Mesothelial cell of epicardium (in vitro differentiated cells): Measurements from ENCODE around the gene RFXANK. TPM values are rescaled to one million over a fixed set of nuclear protein-coding genes. Genes with fewer than 3 reads are reported as not detected.

ENCODE experiments used
- DNase-seq, 2 experiments: peaks; one replicate each; pipeline ENCODE4 v3.0.0; 2021; ENCODE audit warnings: low spot score in 2 of 2; ENCODE audit not compliant: unreplicated experiment in 2 of 2
- H3K27ac Mint-ChIP-seq: 2 replicates; pipeline ENCODE4 v1.8.0; 2021; ENCODE audit warnings: mixed read lengths
- H3K27me3 Mint-ChIP-seq: 2 replicates; pipeline ENCODE4 v1.8.0; 2021; ENCODE audit warnings: low read depth, mixed read lengths
- H3K36me3 Mint-ChIP-seq: 2 replicates; pipeline ENCODE4 v1.8.0; 2021; ENCODE audit warnings: mixed read lengths
- H3K4me1 Mint-ChIP-seq: 2 replicates; pipeline ENCODE4 v1.8.0; 2021; ENCODE audit warnings: mixed read lengths
- H3K4me3 Mint-ChIP-seq: 2 replicates; pipeline ENCODE4 v1.8.0; 2021; ENCODE audit warnings: mild to moderate bottlenecking, moderate library complexity, mixed read lengths
- H3K9me3 Mint-ChIP-seq: 2 replicates; pipeline ENCODE4 v1.8.0; 2021; ENCODE audit warnings: mixed read lengths
- CTCF ChIP-seq: fragments of 200-600 bp; sonication (generic); IDR thresholded peaks from one replicate; pipeline ENCODE4 v1.5.0; 2021; ENCODE audit warnings: antibody characterized with exemption; ENCODE audit not compliant: unreplicated experiment
- total RNA-seq: library from RNA; stranded (reverse); gene quantifications from 3 replicates; pipeline ENCODE4 v1.2.1, GENCODE V29; 2021

Gene RFXANK
- total RNA-seq, 1 donor from 2014 or later = 93.6 TPM

GRCh38 chr19:19206938-19207337 lies 14.9 kb downstream of the RFXANK start:
- no peak for DNase-seq
- no peak overlapping the region for H3K27ac Mint-ChIP-seq
- no peak overlapping the region for H3K4me3 Mint-ChIP-seq
- peaks cover 57% of the 10 kb centered on the region for H3K27me3 Mint-ChIP-seq
- TF ChIP-seq CTCF = no peak
- H3K4me1 Mint-ChIP-seq = peaks cover 12% of the 10 kb centered on the region
- H3K9me3 Mint-ChIP-seq = no peaks in the 10 kb centered on the region
- no peaks in the 10 kb centered on the region for H3K36me3 Mint-ChIP-seq

- H3K27ac Mint-ChIP-seq = no peak overlapping the region
- H3K27me3 Mint-ChIP-seq = peaks cover 67% of the 10 kb centered on the region
- no peak overlapping the region for H3K4me3 Mint-ChIP-seq
- no peak for DNase-seq
- H3K4me1 Mint-ChIP-seq = peaks cover 3% of the 10 kb centered on the region
- no peak for TF ChIP-seq CTCF
- no peaks in the 10 kb centered on the region for H3K36me3 Mint-ChIP-seq
- H3K9me3 Mint-ChIP-seq = no peaks in the 10 kb centered on the region
These were observed 15.8 kb downstream of the RFXANK start for GRCh38 chr19:19207637-19208572.

- H3K27me3 Mint-ChIP-seq = peaks cover 78% of the 10 kb centered on the region
- no peaks in the 10 kb centered on the region for H3K4me1 Mint-ChIP-seq
- no peaks in the 10 kb centered on the region for H3K9me3 Mint-ChIP-seq
- H3K4me3 Mint-ChIP-seq = no peak overlapping the region
- H3K36me3 Mint-ChIP-seq = no peaks in the 10 kb centered on the region
- DNase-seq = no peak
- H3K27ac Mint-ChIP-seq = no peak overlapping the region
- TF ChIP-seq CTCF = no peak
These were observed 17.3 kb downstream of the RFXANK start for GRCh38 chr19:19209372-19209771.

- DNase-seq = no peak
- no peak for TF ChIP-seq CTCF
- Mint-ChIP-seq H3K36me3 (no peaks in the 10 kb centered on the region), H3K4me3 (no peak within 1 kb of the TSS), H3K4me1 (no peaks in the 10 kb centered on the region), H3K27ac (no peak within 1 kb of the TSS), H3K27me3 (peaks cover 83% of the 10 kb centered on the region), H3K9me3 (no peaks in the 10 kb centered on the region)
These were observed 19.7 kb downstream of the RFXANK start, which contains the start of gene NCAN for GRCh38 chr19:19211499-19212420. TSS of gene NCAN (plus strand) at chr19:19211958. CDS start at chr19:19216954, 4,996 bp downstream.

GRCh38 chr19:19212916-19213315 lies 20.9 kb downstream of the RFXANK start:
- Mint-ChIP-seq H3K4me1 (no peaks in the 10 kb centered on the region), H3K9me3 (no peaks in the 10 kb centered on the region), H3K27me3 (peaks cover 83% of the 10 kb centered on the region), H3K4me3 (no peak overlapping the region), H3K36me3 (no peaks in the 10 kb centered on the region), H3K27ac (no peak overlapping the region)
- DNase-seq = no peak
- no peak for TF ChIP-seq CTCF
